Pancreas (tissue), 10 donors: Measurements from ENCODE around the gene A1CF. TPM values are rescaled to one million over a fixed set of nuclear protein-coding genes. Genes with fewer than 3 reads are reported as not detected.

Experiments
- ATAC-seq, 4 donors: fragments of 200-7000 bp; cut with Tn5 transposase; one replicate each; pipeline versions ENCODE4 v1.8.0 to v1.9.1; 2020; ENCODE audit warnings: mild to moderate bottlenecking in 4 of 4, moderate library complexity in 4 of 4
- DNase-seq, 6 donors: peaks; one replicate each; pipeline ENCODE4 v3.0.0-alpha.2; 2020
- FAIRE-seq: peaks from 2 replicates; lab custom pipeline; 2012; peaks lifted over from hg19 to GRCh38; lab: Jason Lieb, UNC
- H3K27ac ChIP-seq, 4 donors: fragments of 200-600 bp; sonication (generic); 1 replicate in 3 of 4; 2 replicates in 1 of 4; pipeline versions ENCODE4 v1.5.0 to v1.8.0; 2020
- H3K27me3 ChIP-seq, 4 donors: fragments of 200-600 bp; one replicate each; pipeline ENCODE4 v1.8.0; 2021
- H3K36me3 ChIP-seq, 3 donors: fragments of 200-600 bp; sonication (generic) in 1 of 3; one replicate each; pipeline versions ENCODE4 v1.5.0 to v1.8.0; 2020 to 2021
- H3K4me1 ChIP-seq, 3 donors: fragments of 200-600 bp; one replicate each; pipeline ENCODE4 v1.8.0; 2021
- H3K4me3 ChIP-seq, 4 donors: fragments of 200-600 bp; sonication (generic) in 2 of 4; one replicate each; pipeline versions ENCODE4 v1.5.0 to v1.8.0; 2020 to 2021
- H3K9me3 ChIP-seq, 4 donors: fragments of 200-600 bp; one replicate each; pipeline ENCODE4 v1.8.0; 2021
- CTCF ChIP-seq, 4 donors: fragments of 200-600 bp; sonication (generic) in 3 of 4; IDR thresholded peaks; one replicate each; pipeline versions ENCODE4 v1.5.0 to v1.8.0; 2021; ENCODE audit warnings: antibody characterized with exemption in 4 of 4
- WGBS, 2 donors: extraction: QIAGEN DNeasy Blood & Tissue Kit; methylation state at CpG; one replicate each; pipeline ENCODE4 v1.1.7; 2013; 5-methylcytosine and 5-hydroxymethylcytosine counted together
- intact Hi-C, 3 donors: fragments of 100-400 bp; cut with DNase I; formaldehyde crosslinking; loops; one replicate each; pipeline versions ENCODE4 v1.11.1 to v1.14.2; 2022
- polyA plus RNA-seq, 2 donors: library from polyadenylated mRNA; stranded (reverse); fragments of 200-250 nt; gene quantifications; one replicate each; pipeline ENCODE4 v1.2.3, GENCODE V29; 2013
- total RNA-seq, 6 donors: library from RNA; stranded (reverse); fragmentation: NEBNext Ultra II Directional in 4 of 6; extraction: Animal tissue kit (Norgen Biotek cat#: 25700) in 4 of 6; gene quantifications; one replicate each; pipeline versions ENCODE4 v1.2.1 to v1.2.4, GENCODE V29; 2021 to 2023
- donor health status: healthy with polysubstance abuse.
- donor health status: DM: no; HTN: no; CAD: no; lungs with moderate emphysema.
- donor health status: DM: no; HTN: no; CAD: no.
- donor health status: control.
- donor health status: control.
- donor health status: Bipolar disorder and iron deficiency.
- donor health status: DM: yes; HTN: yes; CAD: no.
- donor health status: DM: no; HTN: no; CAD: no.
- donor health status: DM: no; HTN: no; CAD: no.
- donor health status: DM: yes; HTN: yes; CAD: no.

A1CF gene
- total and polyA plus RNA-seq, 8 donors = 4.0 to 20.3 (median 13.1) TPM

GRCh38 chr10:50876429-50876828, 9.0 kb downstream of the A1CF start:
- intact Hi-C loops = no loop called here
- no peak for FAIRE-seq
- 87 to 93% methylated on average over 2 of the region's 2 CpGs for WGBS, 2 donors
- Histone ChIP-seq H3K4me3 (no peak overlapping the region), H3K27me3 (no peaks in the 10 kb centered on the region), H3K9me3 (no peaks in the 10 kb centered on the region), H3K27ac (no peak overlapping the region), H3K36me3 (no peaks in the 10 kb centered on the region), H3K4me1 (peaks cover 1 to 11% (median 1%) of the 10 kb centered on the region in 3 donors)
- no peak for ATAC-seq
- no peak for TF ChIP-seq CTCF (IDR thresholded peaks at IDR 0.05)
- no peak for DNase-seq

- WGBS, 2 donors = 48% methylated on average over 5 of the region's 5 CpGs
- no peaks in the 10 kb centered on the region for H3K36me3 ChIP-seq
- ATAC-seq = peak; percentile 65 to 82 (median 74)
Observed at GRCh38 chr10:50874723-50875122, 10.7 kb downstream of the A1CF start.

GRCh38 chr10:50866317-50866716, 19.1 kb downstream of the A1CF start:
- Histone ChIP-seq H3K9me3 (no peaks in the 10 kb centered on the region), H3K27ac (no peak overlapping the region), H3K4me1 (peaks cover 0 to 14% (median 4%) of the 10 kb centered on the region in 3 donors), H3K4me3 (no peak overlapping the region), H3K36me3 (no peaks in the 10 kb centered on the region), H3K27me3 (no peaks in the 10 kb centered on the region)
- ATAC-seq (peak in 1 of 4 donors; percentile 29), FAIRE-seq (no peak), DNase-seq (no peak)
- 71 to 72% methylated on average over 2 of the region's 2 CpGs for WGBS, 2 donors
- intact Hi-C loops = no loop called here
- no peak for TF ChIP-seq CTCF (IDR thresholded peaks at IDR 0.05)

More at GRCh38 chr10:50874723-50875122, 10.7 kb downstream of the A1CF start:
- no peak for TF ChIP-seq CTCF (IDR thresholded peaks at IDR 0.05)
- Histone ChIP-seq H3K9me3 (no peaks in the 10 kb centered on the region), H3K27ac (no peak overlapping the region), H3K4me1 (peaks cover 0 to 11% (median 1%) of the 10 kb centered on the region in 3 donors), H3K27me3 (no peaks in the 10 kb centered on the region), H3K4me3 (no peak overlapping the region)
- FAIRE-seq (no peak), DNase-seq (peak in 1 of 6 donors; percentile 13)
- intact Hi-C loops = no loop called here

- H3K36me3 ChIP-seq = no peaks in the 10 kb centered on the region
- intact Hi-C loops = no loop called here
- no peak overlapping the region for H3K27ac ChIP-seq
- TF ChIP-seq CTCF (IDR thresholded peaks at IDR 0.05) = no peak
- FAIRE-seq = no peak
- H3K9me3 ChIP-seq = no peaks in the 10 kb centered on the region
- DNase-seq = no peak
- H3K27me3 ChIP-seq = no peaks in the 10 kb centered on the region
- WGBS, 2 donors = 44 to 50% methylated on average over 3 of the region's 3 CpGs
- peaks cover 0 to 10% (median 8%) of the 10 kb centered on the region in 3 donors for H3K4me1 ChIP-seq
- no peak overlapping the region for H3K4me3 ChIP-seq
- ATAC-seq = no peak
Observed at GRCh38 chr10:50862719-50863118, 22.7 kb downstream of the A1CF start.

GRCh38 chr10:50861370-50861769, 24.1 kb downstream of the A1CF start:
- DNase-seq (no peak), FAIRE-seq (no peak), ATAC-seq (no peak)
- intact Hi-C loops = no loop called here
- TF ChIP-seq CTCF (IDR thresholded peaks at IDR 0.05) = no peak
- no peak overlapping the region for H3K27ac ChIP-seq
- H3K4me1 ChIP-seq = peaks cover 0 to 17% (median 15%) of the 10 kb centered on the region in 3 donors
- no peaks in the 10 kb centered on the region for H3K36me3 ChIP-seq
- no peaks in the 10 kb centered on the region for H3K27me3 ChIP-seq
- H3K4me3 ChIP-seq = no peak overlapping the region
- H3K9me3 ChIP-seq = no peaks in the 10 kb centered on the region
